ENCODE results near the gene UBE4A.

Gene UBE4A

DNA sequence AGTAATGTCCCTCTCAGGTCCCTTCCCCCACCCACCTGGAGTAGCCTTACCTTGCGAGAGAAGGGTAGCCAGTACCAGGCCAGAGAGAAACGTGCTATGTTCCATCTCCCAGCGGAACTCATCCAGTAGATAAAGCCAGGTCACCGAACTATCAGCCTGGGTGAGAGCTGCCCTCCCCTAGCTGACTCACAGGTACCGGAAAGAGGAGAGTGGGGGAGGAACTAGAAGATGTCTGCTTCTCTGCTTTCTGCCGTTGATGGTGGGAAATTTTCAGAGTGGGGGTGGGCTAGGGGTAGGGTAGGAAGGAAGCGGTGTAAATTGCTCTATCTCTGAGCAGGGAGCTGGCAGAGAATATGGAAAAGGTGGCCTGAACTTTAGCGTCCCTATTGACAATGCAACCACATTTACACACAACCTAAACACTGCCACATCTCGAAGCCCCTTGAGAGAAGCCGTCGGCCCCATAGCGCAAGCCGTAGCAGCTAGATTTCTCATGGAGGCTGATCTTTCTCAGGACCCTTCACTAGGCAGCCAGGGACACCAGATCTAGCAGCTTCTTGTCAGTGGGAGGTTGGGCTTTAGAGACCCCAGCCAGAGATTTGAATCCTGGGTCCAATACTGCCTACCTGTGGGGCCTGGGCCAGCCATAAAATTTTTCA, 16.8 kb upstream of the UBE4A start, which contains the start of gene CD3D:
TSS of gene CD3D (minus strand) at position 203 of the 659 bp plus-strand sequence. CDS start at position 105, 98 bp downstream.
- no peak for DNase-seq

DNA sequence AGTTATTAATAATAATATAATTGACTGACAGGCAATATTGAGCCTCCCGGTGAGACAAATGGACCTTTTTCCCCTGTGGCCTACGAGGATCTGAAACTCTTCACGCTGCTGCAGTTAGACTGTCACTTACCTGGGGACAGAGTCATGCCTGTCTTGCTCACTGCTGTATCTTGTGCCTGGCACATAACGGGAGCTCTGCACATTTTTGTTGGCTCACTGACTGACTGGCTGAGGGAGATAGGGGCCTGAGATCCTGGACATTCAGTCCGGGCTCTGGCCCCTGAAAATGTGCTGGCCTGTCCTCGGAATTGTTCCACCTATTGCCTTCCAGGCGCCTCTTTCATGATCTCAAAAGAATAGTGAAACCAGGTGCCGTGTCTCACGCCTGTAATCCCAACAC, 16.2 kb upstream of the UBE4A start:
- DNase-seq, result no peak

DNA sequence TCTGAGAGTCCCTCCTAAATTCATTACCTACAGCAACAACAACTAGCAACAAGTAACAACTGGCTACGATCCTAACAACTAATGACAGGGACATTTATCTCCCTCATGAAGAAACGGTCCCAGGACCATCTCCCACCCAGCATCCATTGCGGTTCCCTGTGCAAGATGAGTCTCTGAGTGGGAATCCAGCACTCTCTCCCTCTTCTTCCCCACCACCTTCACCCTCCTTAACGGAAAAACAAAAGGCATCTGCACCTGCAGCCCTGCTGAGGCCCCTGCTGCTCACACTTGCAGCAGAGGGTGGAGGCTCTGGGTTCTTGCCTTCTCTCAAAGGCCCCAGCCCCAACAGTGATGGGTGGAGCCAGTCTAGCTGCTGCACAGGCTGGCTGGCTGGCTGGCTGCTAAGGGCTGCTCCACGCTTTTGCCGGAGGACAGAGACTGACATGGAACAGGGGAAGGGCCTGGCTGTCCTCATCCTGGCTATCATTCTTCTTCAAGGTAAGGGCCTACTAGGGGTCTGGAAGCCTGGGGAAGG, 15.4 kb upstream of the UBE4A start, which contains the start of gene CD3G:
TSS of gene CD3G (plus strand) at position 364 of the 535 bp plus-strand sequence. CDS start at position 444, 80 bp downstream.
- DNase-seq, result no peak

DNA sequence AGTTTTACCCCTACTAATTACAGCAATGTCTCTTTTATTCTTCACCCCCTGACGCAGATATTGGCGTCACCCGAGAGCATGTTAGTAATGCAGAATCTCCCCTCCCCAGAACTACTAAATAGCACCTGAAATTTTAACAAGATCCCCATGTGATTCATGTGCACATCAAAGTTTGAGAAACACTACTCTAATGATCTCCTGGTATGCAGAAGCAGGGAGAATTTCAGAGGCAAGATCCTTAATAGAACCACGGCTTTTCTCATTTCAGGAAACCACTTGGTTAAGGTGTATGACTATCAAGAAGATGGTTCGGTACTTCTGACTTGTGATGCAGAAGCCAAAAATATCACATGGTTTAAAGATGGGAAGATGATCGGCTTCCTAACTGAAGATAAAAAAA, 9.9 kb upstream of the UBE4A start:
- DNase-seq, result no peak

DNA sequence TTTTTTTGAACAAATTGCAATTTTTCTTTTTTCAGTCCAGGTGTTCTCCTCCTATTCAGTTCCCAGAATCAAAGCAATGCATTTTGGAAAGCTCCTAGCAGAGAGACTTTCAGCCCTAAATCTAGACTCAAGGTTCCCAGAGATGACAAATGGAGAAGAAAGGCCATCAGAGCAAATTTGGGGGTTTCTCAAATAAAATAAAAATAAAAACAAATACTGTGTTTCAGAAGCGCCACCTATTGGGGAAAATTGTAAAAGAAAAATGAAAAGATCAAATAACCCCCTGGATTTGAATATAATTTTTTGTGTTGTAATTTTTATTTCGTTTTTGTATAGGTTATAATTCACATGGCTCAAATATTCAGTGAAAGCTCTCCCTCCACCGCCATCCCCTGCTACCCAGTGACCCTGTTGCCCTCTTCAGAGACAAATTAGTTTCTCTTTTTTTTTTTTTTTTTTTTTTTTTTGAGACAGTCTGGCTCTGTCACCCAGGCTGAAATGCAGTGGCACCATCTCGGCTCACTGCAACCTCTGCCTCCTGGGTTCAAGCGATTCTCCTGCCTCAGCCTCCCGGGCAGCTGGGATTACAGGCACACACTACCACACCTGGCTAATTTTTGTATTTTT, 6.2 kb upstream of the UBE4A start:
- no peak for DNase-seq

DNA sequence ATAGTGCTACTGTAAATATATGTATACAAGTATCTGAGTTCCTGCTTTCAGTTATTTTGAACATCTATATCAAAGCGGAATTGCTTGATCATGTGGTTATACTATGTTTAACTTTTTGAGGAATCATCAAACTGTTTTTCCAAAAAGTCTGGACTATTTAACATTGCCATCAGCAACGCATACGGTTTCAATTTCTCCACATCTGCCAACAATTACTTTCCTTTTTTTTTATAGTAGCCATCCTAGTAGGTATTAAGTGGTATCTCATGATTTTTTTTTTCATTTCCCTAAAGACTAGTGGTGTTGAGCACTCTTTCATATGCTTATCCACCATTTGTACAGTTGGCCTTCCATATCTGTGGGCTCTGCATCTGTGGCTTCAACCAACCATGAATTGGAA, 1.3 kb upstream of the UBE4A start:
- no peak for DNase-seq

DNA sequence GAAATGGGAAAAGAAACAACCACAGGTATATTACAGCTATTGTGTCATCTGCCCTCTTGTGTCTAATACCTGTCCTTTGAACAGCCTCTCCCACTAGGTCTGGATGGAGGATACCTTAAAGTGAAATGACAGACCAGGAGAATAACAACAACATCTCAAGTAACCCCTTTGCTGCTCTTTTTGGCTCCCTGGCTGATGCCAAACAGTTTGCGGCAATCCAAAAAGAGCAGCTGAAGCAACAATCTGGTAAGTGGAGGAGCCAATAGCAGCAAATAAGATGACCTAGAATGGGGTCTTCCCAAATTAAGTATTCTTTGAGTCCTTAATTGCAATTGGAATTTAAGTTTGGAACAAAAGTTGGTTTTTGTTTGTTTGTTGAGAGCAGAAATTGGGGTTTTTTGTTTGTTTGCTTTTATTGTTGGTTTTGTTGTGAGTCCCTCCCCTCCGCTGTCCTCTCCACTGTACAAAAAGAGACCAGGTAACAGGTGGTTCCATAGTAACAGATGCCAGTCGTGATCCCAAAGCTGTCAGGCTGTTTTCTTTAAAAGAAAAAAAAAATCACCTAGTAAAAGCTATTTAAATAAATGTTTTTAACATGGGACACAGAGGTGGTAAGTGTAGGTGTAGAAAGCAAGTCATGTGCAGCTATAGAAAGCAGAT, 5.7 kb downstream of the UBE4A start:
- no peak for DNase-seq

DNA sequence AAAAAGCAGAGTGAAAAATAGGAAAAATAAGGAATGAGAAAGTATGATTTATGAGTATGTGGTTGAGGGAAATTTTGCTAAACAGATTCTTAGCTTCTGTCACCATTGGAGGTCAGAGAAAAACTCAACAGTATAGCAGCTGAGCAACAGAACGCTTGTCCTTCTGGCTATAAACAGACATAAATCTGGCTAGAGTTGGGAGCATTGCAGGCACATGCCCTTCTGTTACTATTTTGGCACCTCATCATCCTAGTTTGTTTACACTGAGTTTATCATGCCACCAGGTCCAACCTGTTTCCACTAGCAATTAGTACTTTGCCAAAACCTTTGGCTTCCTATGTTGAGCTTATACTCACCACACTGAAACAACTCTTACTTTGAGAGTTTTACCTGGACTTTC, 6.9 kb downstream of the UBE4A start:
- no peak for DNase-seq

DNA sequence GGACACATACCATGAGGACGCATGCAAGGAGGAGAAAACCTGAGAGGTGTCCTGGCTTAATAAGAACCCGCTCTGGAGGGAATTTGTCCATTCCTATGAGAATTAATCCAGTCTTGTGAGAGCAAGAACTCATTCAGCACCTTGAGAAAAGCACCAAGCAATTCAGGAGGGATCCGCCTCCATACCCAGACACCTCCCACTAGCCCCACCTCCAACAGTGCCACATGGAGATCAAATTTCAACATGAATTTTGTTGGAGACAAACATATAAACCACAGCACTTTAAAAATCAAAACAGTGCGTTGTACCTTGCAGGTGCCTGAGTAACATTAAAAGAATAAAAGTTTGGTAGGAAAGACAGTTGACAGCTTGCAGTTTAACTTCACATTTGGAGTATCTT, 11.4 kb downstream of the UBE4A start:
- DNase-seq, result no peak

DNA sequence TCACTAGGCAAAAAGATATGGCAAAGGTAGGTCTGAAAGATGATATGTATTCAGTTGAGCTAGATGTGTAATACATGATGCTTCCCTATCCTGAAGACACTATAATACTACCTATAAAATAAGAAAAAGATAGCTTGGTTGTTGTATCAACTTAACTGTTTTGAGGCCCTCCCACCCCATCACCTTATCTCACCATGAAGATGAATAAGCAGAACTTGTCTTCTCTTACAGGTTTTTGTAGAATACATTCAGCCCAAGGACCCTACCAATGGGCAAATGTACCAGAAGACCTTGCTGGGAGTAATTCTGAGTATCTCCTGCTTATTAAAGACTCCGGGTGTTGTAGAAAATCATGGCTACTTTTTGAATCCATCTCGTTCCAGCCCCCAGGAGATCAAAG, 13.9 kb downstream of the UBE4A start:
- no peak for DNase-seq

DNA sequence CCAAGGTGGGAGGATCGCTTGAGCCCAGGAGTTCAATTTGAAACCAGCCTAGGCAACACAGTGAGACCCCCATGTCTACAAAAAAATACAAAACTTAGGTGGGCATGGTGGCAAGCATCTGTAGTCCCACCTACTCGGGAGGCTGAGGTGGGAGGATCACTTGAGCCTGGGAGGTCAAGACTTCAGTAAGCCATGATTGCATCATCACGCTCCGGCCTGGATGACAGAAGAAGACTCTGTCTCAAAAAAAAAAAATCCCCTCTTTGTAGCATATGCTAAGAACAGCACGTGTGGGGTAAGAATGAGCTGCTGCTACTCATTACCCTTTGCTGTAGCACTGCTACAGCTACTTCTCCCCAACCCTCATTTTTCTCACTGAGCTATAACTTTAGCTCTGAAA, 14.5 kb downstream of the UBE4A start:
- no peak for DNase-seq

DNA sequence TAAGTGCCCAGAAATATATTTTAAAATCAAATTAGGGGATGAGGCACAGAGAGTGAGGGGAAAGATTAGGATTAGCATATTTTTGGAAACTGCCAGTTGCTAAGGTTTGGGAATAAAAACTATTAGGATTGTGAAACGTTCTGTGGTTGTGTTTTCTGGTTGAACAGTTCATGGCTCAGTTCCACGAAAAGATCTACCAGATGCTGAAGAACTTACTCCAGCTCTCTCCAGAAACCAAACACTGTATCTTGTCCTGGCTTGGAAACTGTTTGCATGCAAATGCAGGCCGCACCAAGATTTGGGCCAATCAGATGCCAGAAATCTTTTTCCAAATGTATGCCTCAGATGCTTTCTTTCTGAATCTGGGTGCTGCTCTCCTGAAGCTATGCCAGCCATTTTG, 15.3 kb downstream of the UBE4A start:
- no peak for DNase-seq

DNA sequence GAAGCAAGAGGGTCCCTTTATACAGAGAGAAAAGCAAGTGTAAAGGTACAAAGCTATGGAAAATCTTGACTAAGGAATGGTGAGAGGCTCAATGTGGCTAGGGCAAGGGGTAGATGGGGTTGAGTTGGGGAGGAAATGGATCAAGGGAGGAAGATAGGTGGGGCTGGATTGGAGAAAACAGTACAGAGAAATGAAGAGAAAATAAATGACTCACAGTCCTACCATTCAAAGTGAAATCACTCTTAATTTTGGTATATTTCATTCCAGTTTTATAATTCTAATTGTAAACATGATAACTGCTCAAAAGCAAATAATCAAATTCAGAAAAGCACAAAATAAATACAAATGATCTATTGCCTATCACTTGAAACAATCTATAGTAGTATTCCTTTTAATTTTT, 16.6 kb downstream of the UBE4A start:
- no peak for DNase-seq

DNA sequence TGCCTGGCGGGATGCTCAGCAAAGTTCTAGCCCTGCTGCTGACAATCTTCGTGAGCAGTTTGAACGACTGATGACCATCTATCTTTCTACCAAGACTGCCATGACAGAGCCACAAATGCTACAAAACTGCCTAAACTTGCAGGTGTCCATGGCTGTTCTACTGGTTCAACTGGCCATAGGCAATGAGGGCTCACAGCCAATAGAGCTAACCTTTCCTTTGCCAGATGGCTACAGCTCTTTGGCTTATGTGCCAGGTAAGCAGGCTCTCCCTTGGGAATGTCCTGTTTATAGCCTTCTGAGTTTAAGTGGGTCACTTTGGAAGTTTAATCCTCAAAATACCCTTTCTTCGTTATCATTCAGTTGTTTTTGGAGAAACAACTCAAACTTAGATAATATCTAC, 20.1 kb downstream of the UBE4A start:
- DNase-seq, result no peak

DNA sequence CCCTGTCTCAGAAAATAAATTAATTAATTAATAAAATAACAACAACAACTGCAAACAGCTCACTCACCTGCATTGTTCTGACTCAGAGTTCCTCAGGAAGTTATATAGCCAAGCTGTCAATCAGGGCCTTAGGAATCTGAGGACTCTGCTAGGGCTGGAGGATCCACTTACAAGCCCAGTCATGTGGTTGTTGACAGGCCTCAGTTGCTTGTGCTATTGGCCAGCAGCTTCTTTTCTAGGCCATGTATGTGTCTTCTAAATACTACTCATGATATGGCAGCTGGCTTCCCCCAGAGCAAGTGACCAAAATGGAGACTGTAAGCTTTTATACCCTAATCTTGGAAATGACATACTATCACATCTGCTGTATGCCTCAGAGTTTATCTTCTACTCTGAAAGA, 21.2 kb downstream of the UBE4A start:
- no peak for DNase-seq

DNA sequence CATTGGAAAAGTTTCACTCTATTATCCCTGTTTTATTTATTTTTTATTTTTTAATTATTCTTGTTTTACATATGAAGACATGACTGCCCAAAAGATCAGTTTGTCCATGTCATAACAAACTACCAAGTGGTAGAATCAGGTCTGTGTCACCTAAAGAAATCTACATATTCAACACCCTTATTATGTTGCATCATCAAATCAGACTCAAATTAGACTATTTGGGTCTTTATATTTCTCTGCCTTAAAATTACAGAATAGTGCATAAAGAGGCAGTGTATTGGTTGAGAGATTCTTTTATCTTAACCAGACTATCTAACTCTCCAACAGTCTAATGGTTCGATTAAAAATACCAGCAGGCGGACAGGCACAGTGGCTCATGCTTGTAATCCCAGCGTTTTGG, 23.6 kb downstream of the UBE4A start:
- DNase-seq, result no peak

DNA sequence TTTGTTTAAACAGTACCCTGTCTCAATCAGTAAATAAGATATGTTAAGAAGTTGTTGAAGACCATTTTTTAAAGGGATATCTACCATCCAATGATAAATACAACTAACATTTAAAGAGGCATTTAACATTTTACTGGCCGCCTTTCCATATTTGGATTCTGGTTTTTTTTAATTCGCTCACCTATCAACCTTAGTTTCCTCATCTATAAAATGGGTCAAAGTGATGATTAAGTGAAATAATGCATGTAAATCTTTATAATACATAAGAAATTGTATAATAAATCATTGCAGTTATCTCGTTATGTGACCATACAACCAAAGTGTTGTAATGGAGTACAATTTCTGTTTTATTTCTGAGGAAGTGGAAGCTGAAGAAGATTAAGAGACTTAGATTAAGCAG, 24.3 kb downstream of the UBE4A start:
- DNase-seq, result no peak

DNA sequence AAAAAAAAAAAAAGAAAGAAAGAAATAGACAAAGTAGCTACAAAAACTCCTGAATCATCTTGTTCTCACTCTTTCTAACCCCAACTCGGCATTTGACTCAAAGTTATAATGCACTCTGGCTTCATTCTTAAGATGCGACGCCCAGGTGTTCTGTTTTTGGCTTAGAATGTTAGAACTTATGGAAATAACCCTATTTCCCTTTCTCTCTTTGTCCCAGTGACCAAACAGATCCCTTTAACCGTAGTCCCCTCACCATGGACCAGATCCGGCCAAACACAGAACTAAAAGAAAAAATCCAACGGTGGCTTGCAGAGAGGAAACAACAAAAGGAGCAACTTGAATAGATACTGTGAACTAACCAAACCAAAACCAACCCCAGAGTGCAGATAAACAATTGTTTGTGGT, 36.7 kb downstream of the UBE4A start:
- no peak for DNase-seq

DNA sequence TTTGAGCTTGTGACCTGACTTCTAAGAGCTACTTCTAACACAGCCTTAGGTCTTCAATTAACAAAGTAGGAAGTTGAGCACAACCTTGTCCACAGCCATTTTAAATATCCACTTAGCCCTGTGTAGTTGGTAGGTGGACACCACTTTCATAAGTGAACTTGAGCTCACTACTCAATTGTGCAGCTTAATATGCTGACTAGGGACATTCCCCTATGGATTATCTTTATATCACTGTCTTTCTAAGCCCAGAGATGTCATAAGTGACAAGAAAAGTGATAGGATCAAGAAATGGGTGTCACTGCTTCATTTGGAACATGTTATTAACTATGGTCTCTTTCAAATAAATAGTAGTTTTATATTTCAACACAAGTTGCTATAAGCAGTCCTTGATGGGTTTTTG, 38.0 kb downstream of the UBE4A start:
- DNase-seq, result no peak

DNA sequence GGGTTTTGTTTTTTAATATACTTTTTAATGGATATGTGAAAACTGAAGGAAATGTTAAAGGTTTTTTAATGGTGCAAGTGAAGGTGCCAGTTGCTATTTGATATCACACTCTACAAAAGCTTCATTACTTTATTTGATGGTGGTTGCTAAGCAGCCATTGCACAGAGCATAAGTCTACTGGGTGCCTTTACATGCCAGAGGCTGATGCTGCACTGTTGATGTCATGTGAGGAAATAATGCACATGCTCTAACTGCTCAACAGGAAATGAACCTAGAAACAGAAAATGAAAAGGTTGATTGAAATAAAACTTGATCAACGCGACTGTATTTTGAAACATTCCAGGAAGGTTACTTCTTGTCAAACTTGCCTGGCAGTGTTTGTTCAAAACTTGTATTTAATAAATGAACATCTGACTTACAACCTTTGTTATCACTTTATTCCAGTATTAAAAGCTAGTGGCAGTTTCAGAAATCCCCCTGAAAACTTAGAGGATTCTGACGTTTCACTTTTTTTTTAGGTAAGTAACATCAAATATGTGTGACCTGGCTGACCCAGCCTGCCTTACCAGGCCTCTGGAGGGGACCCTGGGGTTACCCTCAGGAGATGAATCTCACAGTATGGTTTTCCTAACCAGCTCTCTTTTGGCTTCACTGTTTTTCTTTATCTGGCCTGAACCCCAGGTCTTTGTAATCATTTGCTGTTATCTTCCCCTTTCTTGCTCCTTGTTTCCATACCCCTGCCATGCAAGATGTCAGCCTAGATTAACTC, 39.6 kb downstream of the UBE4A start:
- DNase-seq, result no peak

DNA sequence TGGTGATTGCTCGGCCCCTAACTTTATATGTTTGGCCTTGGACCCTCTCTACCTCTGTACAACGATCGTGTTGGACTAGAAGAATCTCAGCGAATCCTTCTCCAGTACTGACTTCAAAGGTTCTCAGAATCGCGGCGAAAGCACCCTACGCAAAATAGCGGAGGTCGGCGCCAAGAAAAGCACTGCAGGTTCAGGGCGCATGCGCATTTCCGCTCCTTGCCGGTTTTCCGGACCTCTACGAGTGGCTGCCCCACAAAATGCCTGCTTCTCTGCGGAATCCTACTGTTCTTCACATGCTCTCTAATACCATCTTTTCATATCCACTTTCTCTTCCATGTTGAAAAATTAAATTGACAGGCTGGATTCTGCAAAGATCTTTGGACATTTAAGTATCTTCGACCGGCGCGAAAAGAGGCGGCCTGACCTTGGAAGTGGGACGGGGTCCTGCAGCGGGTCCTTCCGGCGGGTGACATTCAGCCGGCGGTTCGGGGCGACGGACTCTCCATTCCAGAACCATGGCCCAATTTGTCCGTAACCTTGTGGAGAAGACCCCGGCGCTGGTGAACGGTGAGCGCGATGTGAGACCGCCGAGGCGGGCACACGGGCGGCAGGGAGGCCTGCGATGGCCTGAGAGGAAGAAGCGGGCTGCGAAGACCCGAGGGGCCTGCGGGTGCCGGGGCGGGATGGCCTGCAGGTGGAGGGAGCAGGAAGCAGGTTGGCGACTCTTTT, 41.9 kb downstream of the UBE4A start, which contains the start of gene ATP5MG:
TSS of gene ATP5MG (plus strand) at position 456 of the 729 bp plus-strand sequence. CDS start at position 516, 60 bp downstream.
- peak; percentile 96 for DNase-seq

DNA sequence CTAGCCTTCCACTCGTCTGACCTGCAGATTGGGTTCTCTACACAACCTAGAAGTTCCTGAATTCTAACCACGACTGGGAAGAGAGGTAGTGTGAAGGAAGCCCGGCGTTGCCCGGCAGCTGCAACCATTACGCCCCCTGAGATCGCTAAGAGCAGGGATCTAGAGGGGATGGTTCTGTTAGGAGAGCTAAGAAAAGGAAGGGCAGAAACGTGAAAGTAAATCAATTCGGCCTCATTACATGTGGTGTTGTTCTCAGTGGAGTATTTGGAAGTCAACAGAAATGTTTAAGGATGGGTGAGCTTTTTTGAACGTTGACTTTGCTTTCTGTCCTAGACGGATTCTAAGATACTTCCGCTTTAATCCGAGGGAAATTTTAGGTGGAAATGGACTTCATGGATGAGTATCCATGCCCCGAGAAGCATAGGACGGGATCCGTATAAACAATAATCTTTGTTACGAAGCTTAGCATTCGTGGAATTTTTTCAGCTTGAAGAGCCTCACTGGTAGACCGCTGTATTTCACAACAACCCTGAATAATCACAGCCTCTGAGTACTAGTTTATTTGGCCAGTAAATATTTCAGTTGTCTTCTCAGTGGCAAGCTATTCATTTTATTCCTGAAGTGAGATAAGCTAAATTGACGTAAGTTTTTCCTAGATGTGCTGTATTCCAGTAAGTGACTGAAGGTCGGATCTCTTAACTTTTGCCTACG, 42.6 kb downstream of the UBE4A start:
- no peak for DNase-seq
